K562 (cell line): ENCODE results near the gene SLC38A2. TPM values are rescaled to one million over a fixed set of nuclear protein-coding genes. Genes with fewer than 3 reads are reported as not detected.
A peak's percentile ranks its signal among the peaks of the same experiment; 100 is the strongest.

Experiments
- ATF1 ChIP-seq, 2 experiments: fragments of 450-650 bp in 1 of 2; IDR thresholded peaks; 2 replicates each; pipeline ENCODE4 v1.6.1; 2016; ENCODE audit warnings: missing compliant biosample characterization in 1 of 2, missing genetic modification characterization in 1 of 2
- BHLHE40 ChIP-seq: IDR thresholded peaks from 2 replicates; pipeline ENCODE4 v1.6.1; 2011; ENCODE audit warnings: low read length, improper control_type of control experiment
- CBFB ChIP-seq: sonication (generic); formaldehyde crosslinking; IDR thresholded peaks from 2 replicates; pipeline ENCODE4 v1.4.0; 2020; ENCODE audit warnings: mild to moderate bottlenecking, missing genetic modification reagents
- CREBBP ChIP-seq: IDR thresholded peaks from one replicate; pipeline ENCODE4 v1.6.1; 2012; ENCODE audit warnings: low read depth, mild to moderate bottlenecking, control low read depth, inconsistent platforms, low read length
- FOXA3 ChIP-seq, 2 experiments: fragments of 450-650 bp in 1 of 2; sonication (generic) in 1 of 2; formaldehyde crosslinking; IDR thresholded peaks in 1 of 2; conservative IDR thresholded peaks in 1 of 2; 2 replicates each; pipeline versions ENCODE4 v1.4.0 to v1.8.0; 2020 to 2022; ENCODE audit warnings: mild to moderate bottlenecking in 2 of 2, missing genetic modification reagents in 1 of 2
- GABPB1 ChIP-seq: sonication (generic); formaldehyde crosslinking; IDR thresholded peaks from 2 replicates; pipeline ENCODE4 v1.8.0; 2022; ENCODE audit warnings: mild to moderate bottlenecking, missing genetic modification reagents
- L3MBTL2 ChIP-seq: fragments of 450-650 bp; IDR thresholded peaks from 2 replicates; pipeline ENCODE4 v1.6.1; 2016; ENCODE audit warnings: mild to moderate bottlenecking, moderate library complexity
- MAFK ChIP-seq: IDR thresholded peaks from 2 replicates; pipeline ENCODE4 v1.6.1; 2011; ENCODE audit warnings: low read length, improper control_type of control experiment
- NUFIP1 ChIP-seq: fragments of 450-650 bp; IDR thresholded peaks from 2 replicates; pipeline ENCODE4 v1.6.1; 2018; ENCODE audit not compliant: partially characterized antibody
- PHF8 ChIP-seq: fragments of 200-600 bp; sonication (generic); IDR thresholded peaks from 2 replicates; pipeline ENCODE4 v1.6.1; 2012; ENCODE audit warnings: mixed run types, mild to moderate bottlenecking, inconsistent platforms, low read length, moderate library complexity, borderline replicate concordance
- RBM14 ChIP-seq: fragments of 200-400 bp; formaldehyde crosslinking; IDR thresholded peaks from 2 replicates; pipeline ENCODE4 v1.6.1; 2018; ENCODE audit warnings: low read depth, mild to moderate bottlenecking, low read length, moderate library complexity, borderline replicate concordance; ENCODE audit not compliant: insufficient read depth
- SMAD1 ChIP-seq: fragments of 150-350 bp; IDR thresholded peaks from 2 replicates; pipeline ENCODE4 v1.6.1; 2014; ENCODE audit warnings: low read length, low read depth; ENCODE audit not compliant: partially characterized antibody
- SRSF3 ChIP-seq: fragments of 200-400 bp; formaldehyde crosslinking; IDR thresholded peaks from 2 replicates; pipeline ENCODE4 v1.6.1; 2016; ENCODE audit warnings: mild to moderate bottlenecking, low read length, moderate library complexity; ENCODE audit not compliant: insufficient read depth
- STAG1 ChIP-seq: sonication (generic); formaldehyde crosslinking; IDR thresholded peaks from 2 replicates; pipeline ENCODE4 v1.5.0; 2020; ENCODE audit warnings: missing genetic modification reagents, borderline replicate concordance
- TFE3 ChIP-seq: fragments of 450-650 bp; formaldehyde crosslinking; IDR thresholded peaks from 2 replicates; pipeline ENCODE4 v1.4.0; 2020; ENCODE audit warnings: mild to moderate bottlenecking, mixed read lengths
- USF2 ChIP-seq: sonication (generic); formaldehyde crosslinking; IDR thresholded peaks from 2 replicates; pipeline ENCODE4 v1.5.0; 2020; ENCODE audit warnings: missing genetic modification reagents
- XRCC3 ChIP-seq: fragments of 450-650 bp; IDR thresholded peaks from 2 replicates; pipeline ENCODE4 v1.6.1; 2017; ENCODE audit warnings: mild to moderate bottlenecking, moderate library complexity
- XRCC5 ChIP-seq: fragments of 200-400 bp; formaldehyde crosslinking; IDR thresholded peaks from 2 replicates; pipeline ENCODE4 v1.6.1; 2017; ENCODE audit warnings: low read depth, mild to moderate bottlenecking, low read length
- ZBTB12 ChIP-seq: fragments of 250-450 bp; sonication (Bioruptor Pico); IDR thresholded peaks from 2 replicates; pipeline ENCODE4 v1.4.0; 2020
- ZKSCAN8 ChIP-seq: fragments of 200-800 bp; sonication (Bioruptor generic); IDR thresholded peaks from 2 replicates; pipeline ENCODE4 v1.6.1; 2016; ENCODE audit warnings: missing genetic modification characterization, missing compliant biosample characterization
- ZNF224 ChIP-seq: sonication (generic); formaldehyde crosslinking; IDR thresholded peaks from 2 replicates; pipeline ENCODE4 v1.8.0; 2022; ENCODE audit warnings: mild to moderate bottlenecking, missing genetic modification reagents
- ZNF668 ChIP-seq: fragments of 250-450 bp; sonication (Bioruptor Pico); IDR thresholded peaks from 2 replicates; pipeline ENCODE4 v1.8.0; 2022; ENCODE audit warnings: mild to moderate bottlenecking, inconsistent platforms
- polyA plus RNA-seq, 8 experiments: library from polyadenylated mRNA; depleted of rRNA in 4 of 8; stranded (reverse) in 5 of 8; unstranded in 3 of 8; fragments of >200 nt; fragmentation: Nextera tagmentation in 2 of 8; fragmentation: Illumina TruSeq in 1 of 8; extraction: Ambion mirVana in 2 of 8; extraction: Trizol in 1 of 8; gene quantifications; 2 replicates each; pipeline versions ENCODE4 v1.2.1 to v1.2.3, GENCODE V29; 2011 to 2014; ENCODE audit warnings: inconsistent platforms in 1 of 8, missing spikeins in 1 of 8
- total RNA-seq, 7 experiments: library from RNA; depleted of rRNA in 6 of 7; stranded (reverse); fragments of >200 nt in 6 of 7; fragmentation: Illumina TruSeq in 2 of 7; extraction: Trizol in 2 of 7; gene quantifications; 2 replicates each; pipeline versions ENCODE4 v1.2.1 to v1.2.3, GENCODE V29; 2011 to 2021; ENCODE audit warnings: low replicate concordance in 1 of 7

Gene SLC38A2
- total and polyA plus RNA-seq, 9 of the 15 experiments (the other 6 are each of a cell fraction or from before 2014, with no cell fraction given): 98.7 to 292 (median 143) TPM

- no peak for TF ChIP-seq FOXA3 (CRISPR knock-in tag; conservative IDR thresholded peaks at IDR 0.05 in 1 of 2, IDR thresholded peaks at IDR 0.05 in 1 of 2)
- no peak for TF ChIP-seq ZBTB12 (CRISPR knock-in tag)
- no peak for TF ChIP-seq MAFK
- TF ChIP-seq ZNF224 (CRISPR knock-in tag): no peak
- no peak for TF ChIP-seq ZNF668 (CRISPR knock-in tag)
- no peak for TF ChIP-seq XRCC5
- TF ChIP-seq CREBBP: no peak
- no peak for TF ChIP-seq RBM14
- peak; percentile 64 for TF ChIP-seq TFE3
- no peak for TF ChIP-seq CBFB (CRISPR knock-in tag)
- TF ChIP-seq PHF8: no peak
- TF ChIP-seq ZKSCAN8: no peak
- peak; percentile 59; the same call in 1 of the 2 replicates for TF ChIP-seq USF2
- no peak for TF ChIP-seq SMAD1
- no peak for TF ChIP-seq STAG1
- no peak for TF ChIP-seq XRCC3
- no peak for TF ChIP-seq GABPB1 (CRISPR knock-in tag)
- no peak for TF ChIP-seq SRSF3
- TF ChIP-seq NUFIP1: no peak
- 0 out of 2 replicates have a peak, but pooled peaks have one; percentile 45 for TF ChIP-seq L3MBTL2
- TF ChIP-seq ATF1 (CRISPR knock-in tag; IDR thresholded peaks at IDR 0.05): no peak
- no peak for TF ChIP-seq ATF1 (tag; IDR thresholded peaks at IDR 0.05)
- TF ChIP-seq BHLHE40: peak; percentile 66; the same call in 1 of the 2 replicates
These were observed 14.5 kb upstream of the SLC38A2 start (continued) for GRCh38 chr12:46386877-46387629.
